Femur (tissue), 1 donor: ENCODE data around the gene SERPINA4.
"Not testable (repeated sequence)": the region's sequence is repeated elsewhere in the genome, so short reads cannot be mapped to it uniquely, and the experiment has no call there.

ENCODE experiments used
- DNase-seq: peaks from one replicate; pipeline ENCODE4 v3.0.0-alpha.2; 2017

Gene SERPINA4

GRCh38 chr14:94570002-94570400, 8.8 kb downstream of the SERPINA4 start:
- DNase-seq, result peak; percentile 15

GRCh38 chr14:94570440-94570839, 9.2 kb downstream of the SERPINA4 start:
- peak; percentile 13 for DNase-seq

- DNase-seq, result peak; percentile 52
These were observed 10.2 kb downstream of the SERPINA4 start for GRCh38 chr14:94571395-94571794.

- DNase-seq, result no peak
These were observed 10.7 kb downstream of the SERPINA4 start for GRCh38 chr14:94571950-94572349.

GRCh38 chr14:94572637-94573303, 11.5 kb downstream of the SERPINA4 start:
- peak; percentile 11 for DNase-seq

- peak; percentile 6 for DNase-seq
These were observed 12.4 kb downstream of the SERPINA4 start for GRCh38 chr14:94573475-94574277.

- DNase-seq, result peak; percentile 5
These were observed 13.1 kb downstream of the SERPINA4 start for GRCh38 chr14:94574336-94574735.

GRCh38 chr14:94575730-94576585, 14.7 kb downstream of the SERPINA4 start:
- peak; percentile 11 for DNase-seq

- DNase-seq, result not testable (repeated sequence)
These were observed 16.2 kb downstream of the SERPINA4 start for GRCh38 chr14:94577472-94577871.

- no peak for DNase-seq
These were observed 17.5 kb downstream of the SERPINA4 start for GRCh38 chr14:94578712-94579111.

- peak; percentile 62 for DNase-seq
These were observed 20.1 kb downstream of the SERPINA4 start, which contains the start of gene SERPINA5 for GRCh38 chr14:94581127-94581999. Gene SERPINA5 (plus strand): TSS chr14:94581426. CDS start chr14:94587363, 5,937 bp downstream.

GRCh38 chr14:94582199-94582750, 21.0 kb downstream of the SERPINA4 start:
- no peak for DNase-seq

- no peak for DNase-seq
These were observed 21.6 kb downstream of the SERPINA4 start for GRCh38 chr14:94582851-94583250.

GRCh38 chr14:94583557-94583956, 22.3 kb downstream of the SERPINA4 start:
- DNase-seq, result no peak

- no peak for DNase-seq
These were observed 23.5 kb downstream of the SERPINA4 start for GRCh38 chr14:94584591-94585280.

GRCh38 chr14:94586635-94587034, 25.4 kb downstream of the SERPINA4 start:
- DNase-seq, result no peak

- DNase-seq, result no peak
These were observed 27.1 kb downstream of the SERPINA4 start for GRCh38 chr14:94588311-94588710.

- no peak for DNase-seq
These were observed 29.8 kb downstream of the SERPINA4 start for GRCh38 chr14:94591073-94591472.

GRCh38 chr14:94591871-94592270, 30.6 kb downstream of the SERPINA4 start:
- no peak for DNase-seq

- DNase-seq, result no peak
These were observed 31.2 kb downstream of the SERPINA4 start for GRCh38 chr14:94592457-94592856.

GRCh38 chr14:94593376-94593748, 32.1 kb downstream of the SERPINA4 start:
- no peak for DNase-seq
